H9 (cell line): Measurements from ENCODE around the gene SLAMF7. TPM values are rescaled to one million over a fixed set of nuclear protein-coding genes. Genes with fewer than 3 reads are reported as not detected.
"Not testable (repeated sequence)": the region's sequence is repeated elsewhere in the genome, so short reads cannot be mapped to it uniquely, and the experiment has no call there.

ENCODE experiments used
- DNase-seq: peaks from one replicate; pipeline ENCODE4 v3.0.0-alpha.2; 2017
- H2AFZ ChIP-seq: one replicate; pipeline ENCODE4 v1.6.1; 2013; ENCODE audit warnings: mild to moderate bottlenecking, low read length, control low read depth, moderate library complexity
- H2AK5ac ChIP-seq: 2 replicates; pipeline ENCODE4 v1.6.1; 2013; ENCODE audit warnings: low read length, control low read depth, mixed read lengths; ENCODE audit not compliant: insufficient read length
- H2BK120ac ChIP-seq: one replicate; pipeline ENCODE4 v1.6.1; 2013; ENCODE audit warnings: low read depth, mild to moderate bottlenecking, low read length, control low read depth, inconsistent platforms; ENCODE audit not compliant: poor library complexity, severe bottlenecking
- H2BK12ac ChIP-seq: 2 replicates; pipeline ENCODE4 v1.6.1; 2013; ENCODE audit warnings: low read length, control low read depth, mixed read lengths, low read depth; ENCODE audit not compliant: insufficient read length
- H2BK15ac ChIP-seq: 2 replicates; pipeline ENCODE4 v1.6.1; 2013; ENCODE audit warnings: low read depth, low read length, control low read depth
- H2BK20ac ChIP-seq: one replicate; pipeline ENCODE4 v1.6.1; 2013; ENCODE audit warnings: low read depth, mild to moderate bottlenecking, low read length, control low read depth, inconsistent platforms; ENCODE audit not compliant: poor library complexity, severe bottlenecking
- H2BK5ac ChIP-seq: 2 replicates; pipeline ENCODE4 v1.6.1; 2013; ENCODE audit warnings: low read length, control low read depth, mixed read lengths; ENCODE audit not compliant: insufficient read length
- H3K14ac ChIP-seq: 2 replicates; pipeline ENCODE4 v1.6.1; 2013; ENCODE audit warnings: low read length, control low read depth; ENCODE audit not compliant: insufficient read depth
- H3K18ac ChIP-seq: 2 replicates; pipeline ENCODE4 v1.6.1; 2013; ENCODE audit warnings: low read depth, mild to moderate bottlenecking, mixed read lengths, low read length, control low read depth; ENCODE audit not compliant: insufficient read length
- H3K23ac ChIP-seq: 2 replicates; pipeline ENCODE4 v1.6.1; 2013; ENCODE audit warnings: low read length, control low read depth, mixed read lengths, low read depth; ENCODE audit not compliant: insufficient read length
- H3K23me2 ChIP-seq: 2 replicates; pipeline ENCODE4 v1.6.1; 2013; ENCODE audit warnings: low read depth, mild to moderate bottlenecking, mixed read lengths, low read length, control low read depth; ENCODE audit not compliant: insufficient read length, poor library complexity, severe bottlenecking
- H3K27ac ChIP-seq: 2 replicates; pipeline ENCODE4 v1.5.1; 2013; ENCODE audit warnings: low read length, control low read depth, mixed read lengths, low read depth; ENCODE audit not compliant: insufficient read length
- H3K27me3 ChIP-seq: 2 replicates; pipeline ENCODE4 v1.6.1; 2013; ENCODE audit warnings: low read length, control low read depth, inconsistent platforms; ENCODE audit not compliant: insufficient read depth
- H3K4ac ChIP-seq: 2 replicates; pipeline ENCODE4 v1.6.1; 2013; ENCODE audit warnings: low read depth, mild to moderate bottlenecking, control low read depth, inconsistent platforms, low read length, moderate library complexity
- H3K4me1 ChIP-seq: 2 replicates; pipeline ENCODE4 v1.6.1; 2013; ENCODE audit warnings: low read length, control low read depth, inconsistent platforms; ENCODE audit not compliant: insufficient read depth
- H3K4me2 ChIP-seq: 2 replicates; pipeline ENCODE4 v1.6.1; 2013; ENCODE audit warnings: low read length, control low read depth, mixed read lengths; ENCODE audit not compliant: insufficient read length, insufficient read depth
- H3K56ac ChIP-seq: 2 replicates; pipeline ENCODE4 v1.6.1; 2013; ENCODE audit warnings: low read depth, mild to moderate bottlenecking, mixed read lengths, low read length, control low read depth; ENCODE audit not compliant: insufficient read length
- H3K79me1 ChIP-seq: 2 replicates; pipeline ENCODE4 v1.6.1; 2013; ENCODE audit warnings: low read depth, mild to moderate bottlenecking, moderate library complexity, low read length, control low read depth, inconsistent platforms; ENCODE audit not compliant: insufficient read depth, poor library complexity, severe bottlenecking
- H3K79me2 ChIP-seq: 2 replicates; pipeline ENCODE4 v1.6.1; 2013; ENCODE audit warnings: low read length, control low read depth, inconsistent platforms; ENCODE audit not compliant: insufficient read depth
- H3K9ac ChIP-seq: 2 replicates; pipeline ENCODE4 v1.6.1; 2013; ENCODE audit warnings: low read length, control low read depth, mixed read lengths; ENCODE audit not compliant: insufficient read length; ENCODE audit errors: extremely low read depth
- H3K9me3 ChIP-seq: one replicate; pipeline ENCODE4 v1.6.1; 2013; ENCODE audit warnings: low read depth, low read length, inconsistent platforms; ENCODE audit not compliant: control insufficient read depth
- H3T11ph ChIP-seq: one replicate; pipeline ENCODE4 v1.6.1; 2013; ENCODE audit warnings: mild to moderate bottlenecking, low read length, control low read depth, inconsistent platforms
- H4K20me1 ChIP-seq: one replicate; pipeline ENCODE4 v1.6.1; 2013; ENCODE audit not compliant: control insufficient read depth, insufficient read length, insufficient read depth
- H4K5ac ChIP-seq: 2 replicates; pipeline ENCODE4 v1.6.1; 2013; ENCODE audit warnings: low read depth, mild to moderate bottlenecking, mixed read lengths, low read length, control low read depth; ENCODE audit not compliant: insufficient read length
- H4K8ac ChIP-seq: replicated peaks from 2 replicates; pipeline ENCODE4 v1.6.1; 2013; ENCODE audit warnings: low read length, control low read depth, mixed read lengths, low read depth; ENCODE audit not compliant: insufficient read length
- H4K91ac ChIP-seq: 2 replicates; pipeline ENCODE4 v1.6.1; 2013; ENCODE audit warnings: low read depth, mild to moderate bottlenecking, moderate library complexity, mixed read lengths, low read length, control low read depth; ENCODE audit not compliant: insufficient read length
- H3K27ac Mint-ChIP-seq, 3 experiments: 2 replicates in 2 of 3; 3 replicates in 1 of 3; pipeline ENCODE4 v1.8.0; 2020 to 2021; ENCODE audit warnings: mixed read lengths in 3 of 3, mild to moderate bottlenecking in 1 of 3, moderate library complexity in 1 of 3
- H3K27me3 Mint-ChIP-seq: 2 replicates; pipeline ENCODE4 v1.8.0; 2021; ENCODE audit warnings: low read depth, mild to moderate bottlenecking, moderate library complexity, mixed read lengths
- H3K36me3 Mint-ChIP-seq, 3 experiments: 2 replicates in 2 of 3; 3 replicates in 1 of 3; pipeline ENCODE4 v1.8.0; 2020 to 2021; ENCODE audit warnings: low read depth in 3 of 3, mixed read lengths in 3 of 3; ENCODE audit not compliant: insufficient read depth in 1 of 3
- H3K4me1 Mint-ChIP-seq, 2 experiments: 2 replicates each; pipeline ENCODE4 v1.8.0; 2020; ENCODE audit warnings: mixed read lengths in 2 of 2
- H3K4me3 Mint-ChIP-seq, 2 experiments: 2 replicates in 1 of 2; 3 replicates in 1 of 2; pipeline ENCODE4 v1.8.0; 2020 to 2021; ENCODE audit warnings: mild to moderate bottlenecking in 2 of 2, mixed read lengths in 2 of 2, moderate library complexity in 1 of 2
- H3K9me3 Mint-ChIP-seq, 2 experiments: 2 replicates in 1 of 2; 3 replicates in 1 of 2; pipeline ENCODE4 v1.8.0; 2020; ENCODE audit warnings: mild to moderate bottlenecking in 2 of 2, mixed read lengths in 2 of 2, moderate library complexity in 1 of 2
- CTCF ChIP-seq: fragments of 200-600 bp; sonication (generic); conservative IDR thresholded peaks from 3 replicates; pipeline ENCODE4 v1.8.0; 2021; ENCODE audit warnings: antibody characterized with exemption, mild to moderate bottlenecking
- WGBS: extraction: QIAGEN DNeasy Blood & Tissue Kit; methylation state at CpG from one replicate; pipeline ENCODE4 v1.1.7; 2013; ENCODE audit warnings: missing lambda C conversion rate, low lambda C conversion rate, mixed read lengths; ENCODE audit not compliant: insufficient read length; ENCODE audit errors: extremely low coverage; 5-methylcytosine and 5-hydroxymethylcytosine counted together
- total RNA-seq: library from RNA; stranded (reverse); gene quantifications from 2 replicates; pipeline ENCODE4 v1.2.1, GENCODE V29; 2021

The SLAMF7 gene
- total RNA-seq, 1 experiment from 2014 or later, result not detected

DNA sequence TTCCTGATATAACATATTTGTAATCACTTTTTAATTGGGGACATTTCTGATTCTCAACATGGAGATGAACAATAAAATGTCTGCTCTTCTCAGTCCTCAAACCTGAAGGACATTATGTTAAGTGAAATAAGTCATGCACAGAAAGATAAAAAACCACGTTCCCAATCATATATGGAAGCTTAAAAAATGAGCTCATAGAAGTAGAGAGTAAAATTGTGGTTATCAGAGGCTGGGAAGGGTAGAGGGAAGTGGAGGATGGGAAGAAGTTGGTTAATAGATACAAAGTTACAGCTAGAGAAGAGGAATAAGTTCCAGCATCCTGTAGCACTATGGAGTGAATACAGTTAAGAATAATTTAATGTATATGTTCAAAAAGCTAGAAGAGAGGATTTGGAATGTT lies 25.9 kb upstream of the SLAMF7 start:
- H3K9me3 Mint-ChIP-seq, result no peaks in the 10 kb centered on the region
- no peak overlapping the region for H3K56ac ChIP-seq
- peaks cover 1% of the 10 kb centered on the region; the same call in 1 of the 2 replicates for H3K27me3 Mint-ChIP-seq

DNA sequence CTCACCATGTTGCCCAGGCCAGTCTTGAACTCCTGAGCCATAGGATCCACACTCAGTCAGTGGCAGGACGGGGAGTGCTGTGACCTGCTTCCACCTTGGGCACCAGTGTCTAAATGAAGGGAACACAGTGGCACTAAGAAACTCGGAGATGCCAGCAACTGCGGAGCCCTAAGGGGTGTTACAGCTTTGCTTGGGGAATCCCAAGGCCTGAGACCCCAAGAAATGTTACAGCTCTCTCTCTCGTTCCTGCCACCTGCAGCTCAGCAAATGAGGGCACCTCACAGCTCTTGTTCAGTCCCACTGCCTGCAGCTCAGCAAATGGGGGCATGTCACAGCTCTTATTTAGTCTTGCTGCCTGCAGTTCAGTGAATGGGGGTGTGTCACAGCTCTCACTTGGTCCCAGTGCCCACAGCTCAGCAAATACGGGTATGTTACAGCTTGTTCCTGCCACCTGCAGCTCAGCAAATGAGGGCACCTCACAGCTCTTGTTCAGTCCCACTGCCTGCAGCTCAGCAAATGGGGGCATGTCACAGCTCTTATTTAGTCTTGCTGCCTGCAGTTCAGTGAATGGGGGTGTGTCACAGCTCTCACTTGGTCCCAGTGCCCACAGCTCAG lies 24.9 kb upstream of the SLAMF7 start:
- not testable (repeated sequence) for H3K27me3 ChIP-seq, H2BK120ac ChIP-seq, H2BK5ac ChIP-seq, H3T11ph ChIP-seq, DNase-seq, H3K4ac ChIP-seq, H3K4me1 Mint-ChIP-seq, H3K27ac Mint-ChIP-seq, H3K4me3 Mint-ChIP-seq, H2AFZ ChIP-seq, H2BK20ac ChIP-seq, H3K79me1 ChIP-seq, H3K9me3 ChIP-seq, H3K14ac ChIP-seq, H3K36me3 Mint-ChIP-seq, H3K27me3 Mint-ChIP-seq, H2BK15ac ChIP-seq, H3K4me1 ChIP-seq, H3K23ac ChIP-seq, H3K23me2 ChIP-seq, H3K27ac ChIP-seq, H3K9ac ChIP-seq, H3K56ac ChIP-seq, H4K8ac ChIP-seq, H2AK5ac ChIP-seq, H2BK12ac ChIP-seq, H3K9me3 Mint-ChIP-seq, H4K91ac ChIP-seq, H3K18ac ChIP-seq, H4K5ac ChIP-seq, H3K79me2 ChIP-seq, H3K4me2 ChIP-seq, H4K20me1 ChIP-seq
- no CpG with 5 or more reads among the region's 5 CpGs for WGBS

More for the DNA sequence above, 25.9 kb upstream of the SLAMF7 start:
- no peak for TF ChIP-seq CTCF
- H2BK20ac ChIP-seq, result no peak overlapping the region
- H4K8ac ChIP-seq, result no peak overlapping the region
- H3K4me3 Mint-ChIP-seq, result no peak overlapping the region
- H3K9ac ChIP-seq, result no peak overlapping the region
- H2BK5ac ChIP-seq, result no peak overlapping the region
- no CpG with 5 or more reads among the region's 1 CpG for WGBS
- H4K20me1 ChIP-seq, result no peaks in the 10 kb centered on the region
- no peak overlapping the region for H4K5ac ChIP-seq
- H3K4me1 ChIP-seq, result no peaks in the 10 kb centered on the region
- no peak overlapping the region for H3K14ac ChIP-seq
- no peaks in the 10 kb centered on the region for H3K79me1 ChIP-seq
- H3K23me2 ChIP-seq, result no peaks in the 10 kb centered on the region
- H3K79me2 ChIP-seq, result no peaks in the 10 kb centered on the region
- no peak overlapping the region for H2BK12ac ChIP-seq
- no peaks in the 10 kb centered on the region for H3K36me3 Mint-ChIP-seq
- H3K27ac ChIP-seq, result no peak overlapping the region
- H2AFZ ChIP-seq, result no peak overlapping the region
- H2BK15ac ChIP-seq, result no peak overlapping the region
- no peak overlapping the region for H2BK120ac ChIP-seq
- H3K9me3 ChIP-seq, result no peaks in the 10 kb centered on the region
- H3K4me2 ChIP-seq, result no peak overlapping the region
- H3K4ac ChIP-seq, result no peak overlapping the region
- H3K23ac ChIP-seq, result no peak overlapping the region
- H3T11ph ChIP-seq, result no peak overlapping the region
- H3K27ac Mint-ChIP-seq, result no peak overlapping the region
- no peaks in the 10 kb centered on the region for H3K4me1 Mint-ChIP-seq
- H3K18ac ChIP-seq, result no peak overlapping the region
- H4K91ac ChIP-seq, result no peak overlapping the region
- no peak overlapping the region for H2AK5ac ChIP-seq
- no peak for DNase-seq
- no peaks in the 10 kb centered on the region for H3K27me3 ChIP-seq
